Measurements from ENCODE around the gene RAB10. TPM values are rescaled to one million over a fixed set of nuclear protein-coding genes. Genes with fewer than 3 reads are reported as not detected.

The RAB10 gene
- total RNA-seq, 2 donors from 2014 or later, result 115 to 121 TPM

GRCh38 chr2:26048791-26049190 lies 14.9 kb downstream of the RAB10 start:
- no peak overlapping the region for H3K4me3 ChIP-seq (ENCODE audit: low read length)
- no peak for TF ChIP-seq CTCF (conservative IDR thresholded peaks at IDR 0.05)
- 90% methylated on average over 2 of the region's 3 CpGs; no CpG with 5 or more reads in 1 of the 2 experiments for WGBS, 2 experiments (ENCODE audit: insufficient coverage in 1 of 2, insufficient read length in 1 of 2)
- peaks cover 8% of the 10 kb centered on the region for H3K4me1 Mint-ChIP-seq
- H3K27me3 ChIP-seq (ENCODE audit: control insufficient read depth, insufficient read depth, low read length, poor library complexity, severe bottlenecking), result no peaks in the 10 kb centered on the region
- no peak overlapping the region for H3K4me3 Mint-ChIP-seq
- peaks cover 37% of the 10 kb centered on the region for H3K36me3 Mint-ChIP-seq (ENCODE audit: low read depth)
- no peaks in the 10 kb centered on the region for H3K4me1 ChIP-seq (ENCODE audit: control insufficient read depth, insufficient read depth, low read length)
- H3K27me3 Mint-ChIP-seq (ENCODE audit: insufficient read depth), result no peaks in the 10 kb centered on the region
- no peaks in the 10 kb centered on the region for H3K9me3 ChIP-seq (ENCODE audit: control insufficient read depth, low read length)
- H3K27ac ChIP-seq (ENCODE audit: low read depth, low read length), result no peak overlapping the region
- peaks cover 38% of the 10 kb centered on the region for H3K36me3 ChIP-seq (ENCODE audit: control insufficient read depth, insufficient read depth, low read length)
- no peak for DNase-seq
- H3K27ac Mint-ChIP-seq, result no peak overlapping the region
- H3K9ac ChIP-seq (ENCODE audit: extremely low read depth, low read length, poor library complexity, severe bottlenecking), result no peak overlapping the region
- H3K9me3 Mint-ChIP-seq, result peaks cover 5% of the 10 kb centered on the region

DNA sequence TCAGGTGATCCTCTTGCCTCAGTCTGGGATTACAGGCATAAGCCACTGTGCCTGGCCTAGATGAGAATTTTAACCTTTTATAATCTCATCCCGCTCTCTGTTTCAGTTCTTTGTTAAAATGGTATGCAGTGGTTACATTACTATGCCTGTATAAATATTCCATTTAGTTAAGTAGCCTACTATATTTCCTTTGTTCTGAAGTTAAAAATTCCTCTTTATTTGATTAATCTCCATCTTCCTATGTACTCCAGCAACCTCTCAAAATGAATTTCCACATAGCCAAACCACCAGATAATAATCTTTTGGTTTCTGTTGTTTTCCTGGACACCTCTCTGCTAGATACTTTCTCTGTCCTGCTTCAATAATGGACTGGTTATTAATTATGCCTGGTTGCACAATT lies 15.8 kb downstream of the RAB10 start:
- Mint-ChIP-seq H3K27ac (peak overlapping the region; percentile 8), H3K36me3 (ENCODE audit: low read depth) (peaks cover 31% of the 10 kb centered on the region), H3K4me1 (peaks cover 3% of the 10 kb centered on the region), H3K27me3 (ENCODE audit: insufficient read depth) (no peaks in the 10 kb centered on the region), H3K4me3 (no peak overlapping the region), H3K9me3 (peaks cover 5% of the 10 kb centered on the region)
- Histone ChIP-seq H3K27me3 (ENCODE audit: control insufficient read depth, insufficient read depth, low read length, poor library complexity, severe bottlenecking) (no peaks in the 10 kb centered on the region), H3K9ac (ENCODE audit: extremely low read depth, low read length, poor library complexity, severe bottlenecking) (no peak overlapping the region), H3K4me1 (ENCODE audit: control insufficient read depth, insufficient read depth, low read length) (no peaks in the 10 kb centered on the region), H3K9me3 (ENCODE audit: control insufficient read depth, low read length) (no peaks in the 10 kb centered on the region), H3K36me3 (ENCODE audit: control insufficient read depth, insufficient read depth, low read length) (peaks cover 30% of the 10 kb centered on the region), H3K4me3 (ENCODE audit: low read length) (no peak overlapping the region), H3K27ac (ENCODE audit: low read depth, low read length) (no peak overlapping the region)
- no peak for DNase-seq
- no peak for TF ChIP-seq CTCF (conservative IDR thresholded peaks at IDR 0.05)
- 100% methylated on average over 1 of the region's 1 CpG; no CpG with 5 or more reads in 1 of the 2 experiments for WGBS, 2 experiments (ENCODE audit: insufficient coverage in 1 of 2, insufficient read length in 1 of 2)

- no peak overlapping the region for H3K9ac ChIP-seq (ENCODE audit: extremely low read depth, low read length, poor library complexity, severe bottlenecking)
- no peak overlapping the region for H3K27ac ChIP-seq (ENCODE audit: low read depth, low read length)
- TF ChIP-seq CTCF (conservative IDR thresholded peaks at IDR 0.05), result no peak
- H3K27me3 Mint-ChIP-seq (ENCODE audit: insufficient read depth), result no peaks in the 10 kb centered on the region
- H3K27me3 ChIP-seq (ENCODE audit: control insufficient read depth, insufficient read depth, low read length, poor library complexity, severe bottlenecking), result no peaks in the 10 kb centered on the region
- no peak for DNase-seq
- H3K9me3 ChIP-seq (ENCODE audit: control insufficient read depth, low read length), result no peaks in the 10 kb centered on the region
- H3K4me3 Mint-ChIP-seq, result no peak overlapping the region
- no peak overlapping the region for H3K4me3 ChIP-seq (ENCODE audit: low read length)
- H3K36me3 Mint-ChIP-seq (ENCODE audit: low read depth), result peaks cover 22% of the 10 kb centered on the region
- peaks cover 3% of the 10 kb centered on the region for H3K4me1 Mint-ChIP-seq
- H3K36me3 ChIP-seq (ENCODE audit: control insufficient read depth, insufficient read depth, low read length), result peaks cover 15% of the 10 kb centered on the region
- no peaks in the 10 kb centered on the region for H3K9me3 Mint-ChIP-seq
- no peak overlapping the region for H3K27ac Mint-ChIP-seq
- no peaks in the 10 kb centered on the region for H3K4me1 ChIP-seq (ENCODE audit: control insufficient read depth, insufficient read depth, low read length)
Measured at GRCh38 chr2:26052740-26053139, 18.9 kb downstream of the RAB10 start.
